HL-60 (cell line): ENCODE results near the gene CORO6.

Source experiments
- POLR2AphosphoS5 ChIP-seq: IDR thresholded peaks from 2 replicates; pipeline ENCODE4 v1.6.1; 2012; ENCODE audit warnings: low read depth
- TF ChIP-seq, protein P1 (sequence below): IDR thresholded peaks from one replicate; pipeline ENCODE4 v1.5.1; 2011; ENCODE audit warnings: low read length, control low read depth, inconsistent platforms; ENCODE audit not compliant: insufficient read depth
- TF ChIP-seq, protein P2 (sequence below): IDR thresholded peaks from 2 replicates; pipeline ENCODE4 v1.6.1; 2012; ENCODE audit warnings: low read depth; ENCODE audit not compliant: insufficient replicate concordance

DNA sequence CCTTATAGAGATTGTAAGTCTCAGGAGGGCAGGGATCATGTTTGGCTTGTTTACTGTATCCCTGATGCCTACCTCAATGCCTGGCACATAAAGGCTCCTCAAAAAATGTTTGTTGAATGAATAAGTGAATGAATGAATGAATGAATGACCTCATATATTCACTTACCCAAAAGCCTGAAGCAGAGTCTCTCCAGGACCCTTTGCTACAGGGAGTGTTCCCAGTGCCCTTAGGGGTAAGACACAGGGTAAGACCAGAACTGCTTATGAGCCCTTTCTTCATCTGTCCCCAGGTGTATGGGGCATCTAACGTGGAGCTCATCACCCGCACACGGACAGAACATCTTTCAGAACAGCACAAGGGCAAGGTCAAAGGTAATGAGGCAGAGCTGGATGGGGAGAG, 12.3 kb downstream of the CORO6 start:
- TF ChIP-seq, protein P1, sequence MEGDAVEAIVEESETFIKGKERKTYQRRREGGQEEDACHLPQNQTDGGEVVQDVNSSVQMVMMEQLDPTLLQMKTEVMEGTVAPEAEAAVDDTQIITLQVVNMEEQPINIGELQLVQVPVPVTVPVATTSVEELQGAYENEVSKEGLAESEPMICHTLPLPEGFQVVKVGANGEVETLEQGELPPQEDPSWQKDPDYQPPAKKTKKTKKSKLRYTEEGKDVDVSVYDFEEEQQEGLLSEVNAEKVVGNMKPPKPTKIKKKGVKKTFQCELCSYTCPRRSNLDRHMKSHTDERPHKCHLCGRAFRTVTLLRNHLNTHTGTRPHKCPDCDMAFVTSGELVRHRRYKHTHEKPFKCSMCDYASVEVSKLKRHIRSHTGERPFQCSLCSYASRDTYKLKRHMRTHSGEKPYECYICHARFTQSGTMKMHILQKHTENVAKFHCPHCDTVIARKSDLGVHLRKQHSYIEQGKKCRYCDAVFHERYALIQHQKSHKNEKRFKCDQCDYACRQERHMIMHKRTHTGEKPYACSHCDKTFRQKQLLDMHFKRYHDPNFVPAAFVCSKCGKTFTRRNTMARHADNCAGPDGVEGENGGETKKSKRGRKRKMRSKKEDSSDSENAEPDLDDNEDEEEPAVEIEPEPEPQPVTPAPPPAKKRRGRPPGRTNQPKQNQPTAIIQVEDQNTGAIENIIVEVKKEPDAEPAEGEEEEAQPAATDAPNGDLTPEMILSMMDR: no peak
- TF ChIP-seq, protein P2, sequence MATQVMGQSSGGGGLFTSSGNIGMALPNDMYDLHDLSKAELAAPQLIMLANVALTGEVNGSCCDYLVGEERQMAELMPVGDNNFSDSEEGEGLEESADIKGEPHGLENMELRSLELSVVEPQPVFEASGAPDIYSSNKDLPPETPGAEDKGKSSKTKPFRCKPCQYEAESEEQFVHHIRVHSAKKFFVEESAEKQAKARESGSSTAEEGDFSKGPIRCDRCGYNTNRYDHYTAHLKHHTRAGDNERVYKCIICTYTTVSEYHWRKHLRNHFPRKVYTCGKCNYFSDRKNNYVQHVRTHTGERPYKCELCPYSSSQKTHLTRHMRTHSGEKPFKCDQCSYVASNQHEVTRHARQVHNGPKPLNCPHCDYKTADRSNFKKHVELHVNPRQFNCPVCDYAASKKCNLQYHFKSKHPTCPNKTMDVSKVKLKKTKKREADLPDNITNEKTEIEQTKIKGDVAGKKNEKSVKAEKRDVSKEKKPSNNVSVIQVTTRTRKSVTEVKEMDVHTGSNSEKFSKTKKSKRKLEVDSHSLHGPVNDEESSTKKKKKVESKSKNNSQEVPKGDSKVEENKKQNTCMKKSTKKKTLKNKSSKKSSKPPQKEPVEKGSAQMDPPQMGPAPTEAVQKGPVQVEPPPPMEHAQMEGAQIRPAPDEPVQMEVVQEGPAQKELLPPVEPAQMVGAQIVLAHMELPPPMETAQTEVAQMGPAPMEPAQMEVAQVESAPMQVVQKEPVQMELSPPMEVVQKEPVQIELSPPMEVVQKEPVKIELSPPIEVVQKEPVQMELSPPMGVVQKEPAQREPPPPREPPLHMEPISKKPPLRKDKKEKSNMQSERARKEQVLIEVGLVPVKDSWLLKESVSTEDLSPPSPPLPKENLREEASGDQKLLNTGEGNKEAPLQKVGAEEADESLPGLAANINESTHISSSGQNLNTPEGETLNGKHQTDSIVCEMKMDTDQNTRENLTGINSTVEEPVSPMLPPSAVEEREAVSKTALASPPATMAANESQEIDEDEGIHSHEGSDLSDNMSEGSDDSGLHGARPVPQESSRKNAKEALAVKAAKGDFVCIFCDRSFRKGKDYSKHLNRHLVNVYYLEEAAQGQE: no peak
- no peak for TF ChIP-seq POLR2AphosphoS5
